HG02763 (cell line): Measurements from ENCODE around the gene ZNF407.

ENCODE experiments used
- ATAC-seq: cut with Tn5 transposase; IDR thresholded peaks from one replicate; pipeline ENCODE4 v1.9.1; 2021; ENCODE audit warnings: mild to moderate bottlenecking, moderate library complexity; ENCODE audit not compliant: unreplicated experiment

ZNF407 gene

GRCh38 chr18:75036917-75037688 is 439.4 kb downstream of the ZNF407 start:
- ATAC-seq: no peak

DNA sequence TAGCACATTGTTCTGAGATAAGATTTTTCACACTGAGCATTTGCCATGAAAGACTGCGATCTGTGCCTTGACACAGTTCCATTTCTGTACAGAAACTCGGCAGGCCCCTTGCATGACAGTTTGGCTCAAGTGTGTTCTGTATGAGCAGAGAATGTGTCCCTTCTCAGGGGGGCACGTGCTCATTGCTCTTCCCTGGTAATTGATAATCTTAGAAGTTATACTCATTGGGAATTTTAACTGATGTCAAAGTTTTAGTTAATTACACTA is 440.0 kb downstream of the ZNF407 start:
- no peak for ATAC-seq

DNA sequence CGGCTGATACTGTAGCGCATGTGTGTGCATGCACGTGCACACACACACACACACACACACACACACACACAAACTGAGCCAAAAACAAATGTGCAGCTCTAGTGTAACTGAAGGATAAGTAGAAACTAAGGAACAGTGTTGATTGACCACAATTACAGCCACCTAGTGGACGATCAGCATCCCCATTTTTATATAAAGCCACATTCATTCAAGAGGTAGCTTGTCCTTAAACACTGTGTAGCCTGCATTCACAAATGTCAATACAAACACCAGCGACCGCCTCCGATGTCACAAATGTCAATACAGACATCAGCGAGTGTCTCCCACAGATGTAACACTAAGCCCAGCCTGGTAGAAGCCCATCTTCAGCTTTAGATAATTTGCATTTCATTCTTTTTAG is 443.9 kb downstream of the ZNF407 start:
- no peak for ATAC-seq

- ATAC-seq: no peak
These were observed 445.8 kb downstream of the ZNF407 start for GRCh38 chr18:75043478-75043877.

- no peak for ATAC-seq
These were observed 446.6 kb downstream of the ZNF407 start for GRCh38 chr18:75044296-75044695.

- no peak for ATAC-seq
These were observed 447.1 kb downstream of the ZNF407 start for GRCh38 chr18:75044791-75045190.

- ATAC-seq: no peak
These were observed 447.6 kb downstream of the ZNF407 start for GRCh38 chr18:75045272-75045671.

- no peak for ATAC-seq
These were observed 449.7 kb downstream of the ZNF407 start for GRCh38 chr18:75047240-75047961.

DNA sequence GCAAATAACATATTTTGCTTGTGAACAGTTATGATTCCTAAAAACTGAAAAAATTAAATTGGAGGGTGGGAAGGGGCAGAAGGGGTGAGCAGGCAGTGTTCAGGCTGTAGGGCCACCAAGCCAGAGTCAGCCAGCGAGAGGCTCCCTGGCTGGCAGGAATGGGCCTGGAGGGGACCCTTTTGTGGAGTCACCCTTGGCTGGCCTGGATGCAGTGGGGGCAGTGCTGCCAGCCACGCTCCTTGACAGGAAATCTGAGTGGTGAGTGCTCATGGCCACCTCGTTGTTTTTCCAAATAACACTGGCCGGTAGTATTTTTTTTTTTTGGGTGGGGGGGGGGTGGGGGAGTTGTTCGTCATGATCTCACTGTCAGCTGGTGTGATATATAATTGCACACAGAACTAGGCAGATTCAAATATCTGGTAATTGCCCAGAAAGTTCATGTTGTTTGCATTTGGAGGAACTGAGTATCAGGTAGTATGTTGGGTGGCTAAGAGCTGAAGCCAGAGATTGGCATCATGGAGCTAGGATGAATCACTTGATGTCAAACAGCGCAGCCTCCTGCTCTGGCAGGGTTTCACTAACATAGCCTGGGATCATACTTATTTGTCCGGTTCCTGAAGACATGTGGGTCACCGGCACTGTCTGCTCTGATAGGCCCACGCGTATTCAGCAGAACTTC is 451.2 kb downstream of the ZNF407 start:
- no peak for ATAC-seq

DNA sequence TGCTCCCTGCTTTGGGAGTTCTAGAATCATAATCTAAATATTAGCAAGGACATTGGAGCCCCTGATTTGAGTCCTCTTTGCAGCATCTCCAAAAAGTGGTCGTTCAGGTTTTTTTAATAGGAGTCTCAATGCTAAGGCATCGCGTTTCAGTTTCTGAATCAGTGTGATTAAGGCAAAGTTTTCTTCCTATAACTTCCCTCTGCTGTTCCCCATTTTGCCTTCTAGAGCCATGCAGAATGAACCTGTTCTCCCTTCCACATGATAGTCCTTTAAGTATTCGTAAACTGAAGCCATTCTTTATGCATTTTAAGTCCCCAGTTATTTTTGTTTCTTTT is 451.8 kb downstream of the ZNF407 start:
- no peak for ATAC-seq

DNA sequence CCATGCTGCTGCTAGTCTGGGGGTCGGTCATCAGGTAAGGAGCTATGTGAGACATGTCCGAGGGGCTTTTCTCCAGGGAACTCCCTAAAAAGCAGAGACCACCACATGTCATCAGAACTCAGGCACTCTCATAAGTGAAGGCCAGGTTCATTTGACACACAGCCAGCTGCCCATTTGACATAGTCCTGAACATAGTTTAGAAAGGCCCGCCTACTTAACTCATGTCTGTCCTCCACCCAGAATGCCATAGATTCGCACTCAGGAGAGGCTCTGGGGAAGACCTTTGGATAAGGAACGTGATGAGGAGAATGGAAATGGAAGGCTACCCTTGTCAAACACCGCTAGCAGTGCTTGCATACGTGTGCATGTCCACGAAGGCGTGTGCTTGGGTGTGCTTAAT is 454.1 kb downstream of the ZNF407 start:
- no peak for ATAC-seq

DNA sequence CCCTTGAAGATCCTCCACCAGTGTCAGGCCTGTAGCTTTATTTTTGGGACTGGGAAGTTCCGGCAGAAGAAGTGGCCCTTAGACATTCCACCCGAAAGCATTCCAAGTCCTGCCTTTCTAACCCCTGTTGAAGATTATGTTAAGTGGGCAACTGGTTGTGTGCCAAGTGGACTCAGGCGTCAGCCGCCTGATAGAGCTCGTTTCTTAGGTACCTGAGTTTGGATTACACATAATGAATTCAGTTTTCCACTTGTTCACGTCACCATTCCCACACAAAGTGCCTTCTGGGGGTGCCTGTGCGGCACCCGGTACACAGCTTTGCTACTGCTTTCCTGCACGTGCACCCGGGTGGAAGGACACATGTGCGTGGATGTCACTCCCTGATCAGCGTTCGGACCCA is 454.8 kb downstream of the ZNF407 start:
- ATAC-seq: no peak

DNA sequence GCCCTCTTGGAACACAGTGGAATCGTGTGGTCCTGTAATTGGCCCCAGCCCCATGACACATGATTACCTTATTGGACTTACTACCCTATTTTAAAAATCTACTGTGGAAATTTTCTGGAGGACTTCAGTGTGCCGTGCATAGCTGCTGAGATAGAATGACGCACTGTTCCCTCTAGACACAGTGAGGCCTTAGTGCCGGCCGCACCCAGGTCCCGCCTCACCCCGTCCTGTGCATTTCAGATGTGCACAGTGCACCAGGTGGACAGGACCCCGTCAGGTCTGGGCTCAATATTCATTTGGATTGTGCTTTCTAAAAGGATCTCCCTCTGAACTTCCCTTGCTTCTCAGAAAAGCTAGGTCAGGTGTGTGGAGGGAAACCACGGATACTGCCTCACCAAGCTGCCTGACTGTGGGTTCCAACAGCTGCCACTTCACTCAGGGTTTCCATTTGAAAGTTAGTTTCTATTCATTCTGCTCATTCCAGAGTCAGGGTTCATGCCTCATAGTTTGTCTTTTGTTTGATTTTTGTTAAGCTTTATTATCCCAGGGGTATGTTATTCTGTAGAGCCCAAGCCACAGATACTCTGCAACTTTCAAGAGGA is 455.5 kb downstream of the ZNF407 start:
- no peak for ATAC-seq

DNA sequence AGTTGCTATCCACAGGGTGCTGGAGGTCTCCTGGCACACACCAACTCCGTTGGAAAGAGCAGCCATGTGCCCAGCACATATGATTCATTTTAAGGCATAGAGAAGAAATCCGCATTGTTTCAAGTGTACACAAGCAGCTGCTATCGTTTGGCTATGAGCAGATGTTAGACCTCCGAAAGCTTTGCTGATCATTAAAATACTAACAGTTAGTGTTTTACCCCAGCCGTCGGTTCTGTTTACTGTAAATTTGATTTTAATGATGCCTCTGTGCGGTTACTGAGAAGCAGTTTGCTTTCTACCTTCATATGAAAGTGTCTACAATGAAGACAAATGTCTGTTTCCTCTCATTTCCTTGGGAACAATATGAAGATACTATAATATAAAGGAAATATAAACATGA is 456.4 kb downstream of the ZNF407 start:
- ATAC-seq: no peak

- ATAC-seq: no peak
These were observed 456.9 kb downstream of the ZNF407 start for GRCh38 chr18:75054611-75055010.

DNA sequence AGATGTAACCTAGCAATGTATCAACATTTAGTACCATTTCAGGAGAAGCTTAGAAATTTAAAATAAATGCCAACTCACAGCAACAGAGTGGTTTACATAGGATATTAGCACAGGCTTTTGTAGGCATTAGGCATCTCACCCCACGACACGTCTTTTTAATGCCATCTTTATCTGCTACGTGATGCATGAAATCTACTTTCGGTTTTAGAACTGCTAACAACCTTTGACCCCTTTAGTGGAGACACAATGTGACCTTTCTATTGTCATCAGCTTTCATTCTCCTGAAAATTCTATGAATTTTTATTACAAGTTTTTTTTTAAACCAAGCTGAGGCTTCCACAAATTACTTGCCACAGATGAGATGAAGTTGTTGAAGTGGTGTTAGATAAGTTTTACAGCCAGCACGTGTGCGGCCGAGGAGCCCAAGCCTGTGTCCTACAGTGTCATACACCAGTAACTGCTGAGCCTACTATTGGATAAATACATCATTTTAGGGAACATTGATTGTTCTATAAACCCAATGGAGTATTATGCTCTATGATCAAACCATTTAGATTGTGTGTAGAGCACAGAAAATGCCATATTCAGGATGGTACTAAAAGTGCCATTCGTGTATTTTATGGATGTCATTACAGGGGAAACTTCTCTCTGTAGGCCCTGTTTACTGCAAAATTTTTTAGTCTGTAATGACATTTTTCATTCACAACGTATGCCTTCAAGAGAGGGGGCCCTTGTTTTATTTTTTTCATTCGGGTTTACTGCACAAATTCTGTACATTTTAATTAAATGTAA is 459.7 kb downstream of the ZNF407 start:
- no peak for ATAC-seq

DNA sequence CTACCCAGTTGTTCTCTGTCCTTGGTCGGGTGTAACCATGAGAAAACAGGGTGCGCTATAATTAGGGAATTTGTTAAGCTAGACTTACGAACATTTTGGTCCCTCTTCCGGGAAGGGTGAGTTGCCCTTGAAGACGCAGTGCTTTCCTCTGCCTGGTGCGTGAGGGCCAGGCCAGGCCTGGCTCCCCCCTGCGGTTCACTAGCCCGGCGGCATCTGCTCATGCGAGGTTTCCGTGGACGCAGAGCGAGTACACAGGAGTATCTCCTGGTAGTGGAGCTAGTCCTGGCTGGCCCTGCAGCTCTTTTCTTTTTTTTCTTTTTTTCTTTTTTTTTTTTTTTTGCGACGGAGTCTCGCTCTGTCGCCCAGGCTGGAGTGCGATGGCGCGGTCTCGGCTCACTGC is 462.5 kb downstream of the ZNF407 start:
- no peak for ATAC-seq

DNA sequence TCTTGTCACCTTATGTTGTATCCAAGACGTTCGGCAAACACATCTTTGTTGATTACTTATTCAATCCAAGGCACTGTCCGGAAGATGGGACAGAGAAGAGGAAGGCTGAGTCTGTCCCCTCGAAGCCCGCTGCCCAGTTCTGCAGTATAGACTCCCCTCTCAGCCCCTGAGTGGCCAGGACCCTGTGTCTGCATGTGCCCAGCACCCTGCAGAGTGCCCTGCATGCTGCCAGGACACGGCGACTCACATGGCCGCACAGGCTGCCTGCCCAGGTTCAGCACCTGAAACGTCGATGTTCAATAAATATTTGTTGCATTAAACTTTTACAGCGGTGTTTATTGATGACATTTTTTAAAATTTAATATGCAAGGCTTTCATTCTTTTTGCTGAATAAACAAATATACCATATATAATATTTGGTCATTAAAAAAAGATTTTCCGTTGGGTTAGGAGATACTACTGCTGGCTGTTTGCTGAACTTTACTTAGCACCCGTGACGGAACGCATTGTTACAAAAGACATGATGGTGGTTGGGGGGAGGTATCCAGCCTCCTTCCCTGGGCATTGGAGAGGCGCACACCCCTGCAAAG is 464.7 kb downstream of the ZNF407 start:
- no peak for ATAC-seq

GRCh38 chr18:75063196-75063595 is 465.5 kb downstream of the ZNF407 start:
- ATAC-seq: no peak

- no peak for ATAC-seq
These were observed 466.2 kb downstream of the ZNF407 start for GRCh38 chr18:75063615-75064512.
